GM12872 (cell line): ENCODE results near the gene PLXDC2.

ENCODE experiments used
- TF ChIP-seq, protein P1 (sequence below): IDR thresholded peaks from 3 replicates; pipeline ENCODE4 v1.5.1; 2011; ENCODE audit warnings: low read depth, mild to moderate bottlenecking, low read length, moderate library complexity; ENCODE audit not compliant: insufficient read depth

PLXDC2 gene

DNA sequence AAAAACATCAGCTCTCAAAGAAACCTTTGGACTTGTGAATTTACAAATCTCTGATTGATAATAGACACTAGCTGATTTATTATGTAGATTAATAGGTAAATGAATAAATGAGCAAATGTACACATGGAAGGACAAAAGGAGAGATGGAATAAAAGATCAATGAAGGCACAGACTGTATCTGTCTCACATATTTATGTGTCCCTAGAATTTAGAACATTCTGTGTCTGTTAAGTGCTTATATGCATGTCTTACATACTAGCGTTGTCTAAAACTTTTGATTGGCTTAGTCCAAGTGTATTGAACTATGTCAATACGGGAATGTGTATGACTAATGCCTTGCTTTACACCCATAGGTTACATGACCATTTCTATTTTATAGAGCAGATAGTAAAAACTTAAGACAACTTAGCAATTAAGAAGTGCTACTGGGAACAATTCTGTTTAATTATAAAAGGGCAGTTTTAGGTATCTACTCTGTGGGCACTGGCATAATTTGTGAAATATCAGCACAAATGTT is 140.3 kb downstream of the PLXDC2 start:
- TF ChIP-seq, protein P1, sequence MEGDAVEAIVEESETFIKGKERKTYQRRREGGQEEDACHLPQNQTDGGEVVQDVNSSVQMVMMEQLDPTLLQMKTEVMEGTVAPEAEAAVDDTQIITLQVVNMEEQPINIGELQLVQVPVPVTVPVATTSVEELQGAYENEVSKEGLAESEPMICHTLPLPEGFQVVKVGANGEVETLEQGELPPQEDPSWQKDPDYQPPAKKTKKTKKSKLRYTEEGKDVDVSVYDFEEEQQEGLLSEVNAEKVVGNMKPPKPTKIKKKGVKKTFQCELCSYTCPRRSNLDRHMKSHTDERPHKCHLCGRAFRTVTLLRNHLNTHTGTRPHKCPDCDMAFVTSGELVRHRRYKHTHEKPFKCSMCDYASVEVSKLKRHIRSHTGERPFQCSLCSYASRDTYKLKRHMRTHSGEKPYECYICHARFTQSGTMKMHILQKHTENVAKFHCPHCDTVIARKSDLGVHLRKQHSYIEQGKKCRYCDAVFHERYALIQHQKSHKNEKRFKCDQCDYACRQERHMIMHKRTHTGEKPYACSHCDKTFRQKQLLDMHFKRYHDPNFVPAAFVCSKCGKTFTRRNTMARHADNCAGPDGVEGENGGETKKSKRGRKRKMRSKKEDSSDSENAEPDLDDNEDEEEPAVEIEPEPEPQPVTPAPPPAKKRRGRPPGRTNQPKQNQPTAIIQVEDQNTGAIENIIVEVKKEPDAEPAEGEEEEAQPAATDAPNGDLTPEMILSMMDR: no peak

DNA sequence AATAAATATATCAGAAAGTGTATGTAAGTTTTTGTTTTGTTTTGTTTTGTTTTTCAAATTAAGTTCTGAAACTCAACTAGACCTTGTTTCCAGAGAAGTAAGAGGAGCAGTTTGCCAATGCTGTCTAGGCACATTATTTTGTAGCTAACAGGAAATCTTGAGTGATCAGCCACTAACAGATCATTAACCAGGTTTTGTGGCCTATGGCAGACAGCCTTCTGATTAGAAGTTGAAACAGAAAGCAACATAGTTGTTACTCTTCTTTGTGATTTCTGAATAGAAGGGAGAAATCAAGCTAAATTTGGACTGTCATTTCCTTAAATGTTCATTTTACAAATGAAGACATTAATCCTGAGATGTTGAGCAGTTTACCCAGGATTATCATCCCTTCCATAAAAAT is 142.6 kb downstream of the PLXDC2 start:
- TF ChIP-seq, protein P1: no peak

DNA sequence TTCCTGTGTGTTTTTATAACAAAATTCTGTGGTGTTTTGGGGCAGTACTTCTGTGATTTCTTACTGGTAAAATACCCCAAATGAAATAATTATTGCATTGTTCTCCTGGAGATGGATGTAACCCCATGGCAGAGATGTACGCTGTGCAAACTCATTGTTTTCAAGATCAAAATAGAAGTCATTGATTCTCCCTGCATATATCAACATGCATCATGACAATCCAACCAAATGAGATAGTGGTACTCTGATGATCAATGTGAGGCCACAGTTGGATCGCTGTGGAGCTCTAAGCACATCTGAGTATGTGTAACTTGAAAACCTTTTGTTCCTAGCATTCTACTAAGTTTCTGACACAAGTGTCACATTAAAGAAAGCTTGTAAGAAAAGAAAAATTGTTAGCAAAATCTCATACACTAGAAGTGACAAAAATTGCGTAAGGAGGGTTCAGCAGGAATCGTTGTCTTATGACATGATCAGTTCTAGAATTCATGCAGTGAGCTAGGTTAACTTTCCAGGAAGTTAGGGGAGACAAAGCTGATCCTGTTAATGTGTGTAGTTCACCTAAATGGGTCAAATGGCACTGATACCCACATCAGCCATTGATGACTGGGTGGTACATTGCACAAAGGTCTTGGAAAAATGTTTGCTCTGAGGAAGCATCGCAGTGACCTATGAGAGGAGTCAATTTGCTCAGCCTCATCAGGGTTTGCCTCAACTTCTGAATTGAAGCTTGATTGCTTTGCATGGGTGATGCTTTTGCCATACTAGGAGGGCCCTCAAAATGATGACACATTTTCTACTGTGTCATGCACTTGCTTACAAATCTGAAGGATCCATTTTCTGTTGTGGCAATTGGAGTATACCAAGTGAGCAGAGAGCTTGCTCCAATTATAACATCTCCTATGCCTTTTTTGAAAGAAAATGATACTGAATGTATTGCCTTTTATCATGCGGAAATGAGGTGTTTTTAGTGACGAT is 145.1 kb downstream of the PLXDC2 start:
- TF ChIP-seq, protein P1: no peak

DNA sequence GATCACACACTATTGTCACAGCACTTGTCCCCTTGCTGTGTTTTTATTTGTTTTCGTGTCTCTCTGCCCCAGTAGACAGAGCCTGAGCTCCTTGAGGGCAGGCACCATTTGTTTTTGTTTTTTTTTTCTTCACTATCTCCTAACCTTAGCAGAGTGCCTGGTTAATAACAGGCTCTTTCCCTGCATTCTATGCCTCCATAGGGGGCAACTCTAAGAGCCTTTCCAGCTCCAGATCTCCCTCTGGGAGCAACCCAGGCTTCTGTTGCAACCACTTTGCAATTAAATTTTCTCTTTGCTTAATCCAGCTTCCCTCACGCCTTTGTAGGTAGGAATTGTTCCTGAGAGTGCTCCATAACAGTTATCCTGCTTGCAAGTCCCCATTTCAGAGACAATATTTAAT is 148.4 kb downstream of the PLXDC2 start:
- TF ChIP-seq, protein P1: no peak

DNA sequence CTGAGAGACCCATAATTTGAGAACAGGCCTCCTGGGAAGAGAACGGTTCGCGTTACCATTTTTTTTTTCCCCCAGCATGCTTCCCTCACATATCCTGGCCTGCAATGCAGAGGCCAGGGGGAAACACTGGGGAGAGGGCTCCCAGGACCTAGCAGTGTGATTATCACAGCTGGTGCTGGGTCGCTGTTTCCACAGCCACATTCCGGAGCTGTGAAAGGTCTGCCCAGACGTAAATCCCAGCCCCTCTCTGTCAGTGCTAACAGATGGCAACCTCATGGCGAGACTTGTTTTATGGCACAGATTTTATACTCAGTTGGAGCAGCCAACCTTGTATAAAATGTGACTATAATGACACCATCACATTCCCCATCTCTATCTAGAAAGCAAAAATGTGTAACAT is 150.5 kb downstream of the PLXDC2 start:
- TF ChIP-seq, protein P1: no peak

DNA sequence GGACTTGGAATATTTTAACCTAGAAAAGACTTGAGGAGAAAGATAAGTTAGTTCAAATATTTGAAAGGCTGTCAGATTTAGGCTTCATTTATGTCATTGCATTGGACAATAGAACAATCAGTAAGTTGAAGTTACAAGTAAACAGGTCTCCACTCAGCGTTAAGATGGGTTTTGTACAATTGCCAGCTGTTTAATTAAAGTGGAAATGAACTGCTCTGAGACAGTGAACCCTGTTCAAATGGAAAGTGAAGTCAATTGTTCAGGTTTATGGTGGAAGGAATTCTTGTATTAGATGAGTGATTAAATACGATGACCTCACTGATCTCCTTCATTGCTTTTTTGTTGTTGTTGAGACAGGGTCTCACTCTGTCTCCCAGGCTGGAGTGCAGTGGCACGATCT is 151.7 kb downstream of the PLXDC2 start:
- TF ChIP-seq, protein P1: no peak

DNA sequence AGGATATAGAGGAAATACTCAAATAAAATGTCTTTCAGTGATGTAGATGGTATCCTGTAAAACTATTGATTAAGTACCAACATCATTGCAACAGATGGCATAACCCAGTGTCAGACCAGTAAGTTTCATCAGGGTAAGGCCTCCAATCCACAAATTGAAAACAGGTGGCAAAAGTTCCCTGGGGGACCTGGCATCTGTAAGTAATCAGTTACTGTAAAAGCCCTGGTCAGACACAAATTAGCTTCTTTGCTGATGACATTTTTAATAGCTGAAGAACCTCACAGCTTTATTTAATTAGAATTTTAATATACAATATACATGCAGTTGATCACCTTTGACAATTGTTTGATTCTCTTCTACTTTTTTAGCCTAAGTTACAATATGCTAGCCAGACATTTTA is 152.5 kb downstream of the PLXDC2 start:
- TF ChIP-seq, protein P1: no peak
